Neural cell (in vitro differentiated cells): ENCODE data around the gene CACUL1. TPM values are rescaled to one million over a fixed set of nuclear protein-coding genes. Genes with fewer than 3 reads are reported as not detected.

ENCODE experiments used
- H2AFZ ChIP-seq: fragments of 200-600, 300-800 bp; sonication (generic), shearing (Covaris generic); 2 replicates; pipeline ENCODE4 v1.6.0; 2014; ENCODE audit warnings: low read depth, mild to moderate bottlenecking, antibody characterized with exemption, low read length, moderate library complexity
- H3F3A ChIP-seq: fragments of 200-600 bp; shearing (Covaris generic); 2 replicates; pipeline ENCODE4 v1.6.1; 2016; ENCODE audit warnings: mild to moderate bottlenecking, moderate library complexity, mixed read lengths, antibody characterized with exemption, low read length; ENCODE audit not compliant: insufficient read depth, poor library complexity, severe bottlenecking
- H3K27ac ChIP-seq: fragments of 200-600, 300-800 bp; sonication (generic), shearing (Covaris generic); 2 replicates; pipeline ENCODE4 v1.5.1; 2014; ENCODE audit warnings: mild to moderate bottlenecking, low read length, moderate library complexity
- H3K27me3 ChIP-seq: fragments of 300-800, 200-600 bp; sonication (generic), shearing (Covaris generic); 2 replicates; pipeline ENCODE4 v1.6.0; 2014; ENCODE audit warnings: mild to moderate bottlenecking, low read depth, low read length, moderate library complexity; ENCODE audit not compliant: insufficient read depth
- H3K36me3 ChIP-seq: fragments of 300-800, 200-600 bp; sonication (generic), shearing (Covaris generic); 2 replicates; pipeline ENCODE4 v1.5.1; 2014; ENCODE audit warnings: mild to moderate bottlenecking, antibody characterized with exemption, low read length, moderate library complexity; ENCODE audit not compliant: insufficient read depth
- H3K4me2 ChIP-seq: fragments of 300-800, 200-600 bp; sonication (generic), shearing (Covaris generic); 2 replicates; pipeline ENCODE4 v1.6.0; 2014; ENCODE audit warnings: mild to moderate bottlenecking, low read length
- H3K4me3 ChIP-seq: fragments of 300-800, 200-600 bp; sonication (generic), shearing (Covaris generic); 2 replicates; pipeline ENCODE4 v1.5.1; 2014; ENCODE audit warnings: mild to moderate bottlenecking, low read length, moderate library complexity
- H3K79me2 ChIP-seq: fragments of 200-600 bp; shearing (Covaris generic); replicated peaks from 2 replicates; pipeline ENCODE4 v1.6.0; 2014; ENCODE audit warnings: mild to moderate bottlenecking, low read length, moderate library complexity; ENCODE audit not compliant: insufficient read depth
- H3K9ac ChIP-seq: fragments of 300-800, 200-600 bp; sonication (generic), shearing (Covaris generic); 2 replicates; pipeline ENCODE4 v1.6.1; 2016; ENCODE audit warnings: mild to moderate bottlenecking, low read length, mixed read lengths
- H3K9me2 ChIP-seq: fragments of 200-600 bp; shearing (Covaris generic); 2 replicates; pipeline ENCODE4 v1.6.1; 2016; ENCODE audit warnings: mild to moderate bottlenecking, low read length, mixed read lengths; ENCODE audit not compliant: insufficient read depth
- H3K9me3 ChIP-seq: fragments of 200-600, 300-800 bp; sonication (generic), shearing (Covaris generic); 2 replicates; pipeline ENCODE4 v1.6.1; 2016; ENCODE audit warnings: mild to moderate bottlenecking, mixed run types, low read length, moderate library complexity, mixed read lengths
- H4K20me1 ChIP-seq: fragments of 200-600 bp; shearing (Covaris generic); 2 replicates; pipeline ENCODE4 v1.6.1; 2016; ENCODE audit warnings: mild to moderate bottlenecking, mixed run types; ENCODE audit not compliant: insufficient read depth
- CTCF ChIP-seq: fragments of 450-650 bp; IDR thresholded peaks from 2 replicates; pipeline ENCODE4 v1.5.1; 2014; ENCODE audit warnings: antibody characterized with exemption, mild to moderate bottlenecking, moderate library complexity; ENCODE audit not compliant: poor library complexity, severe bottlenecking
- EP300 ChIP-seq: fragments of 450-650 bp; conservative IDR thresholded peaks from 2 replicates; pipeline ENCODE4 v1.6.1; 2014; ENCODE audit warnings: antibody characterized with exemption, mild to moderate bottlenecking, moderate library complexity; ENCODE audit not compliant: poor library complexity, severe bottlenecking
- EZH2 ChIP-seq: fragments of 200-600, 300-800 bp; shearing (Covaris generic), sonication (generic); IDR thresholded peaks from 2 replicates; pipeline ENCODE4 v1.6.1; 2014; ENCODE audit warnings: antibody characterized with exemption, low read length, borderline replicate concordance, mild to moderate bottlenecking; ENCODE audit not compliant: insufficient read depth, poor library complexity, severe bottlenecking
- MXI1 ChIP-seq: fragments of 450-650 bp; conservative IDR thresholded peaks from 2 replicates; pipeline ENCODE4 v1.6.1; 2014; ENCODE audit warnings: antibody characterized with exemption, mild to moderate bottlenecking; ENCODE audit not compliant: poor library complexity, severe bottlenecking
- POLR2AphosphoS5 ChIP-seq: IDR thresholded peaks from 2 replicates; pipeline ENCODE4 v1.6.1; 2012
- RAD21 ChIP-seq: fragments of 450-650 bp; conservative IDR thresholded peaks from 2 replicates; pipeline ENCODE4 v1.6.1; 2014; ENCODE audit warnings: antibody characterized with exemption, mild to moderate bottlenecking, moderate library complexity
- REST ChIP-seq: IDR thresholded peaks from 2 replicates; pipeline ENCODE4 v1.6.1; 2012; ENCODE audit warnings: borderline replicate concordance
- SMC3 ChIP-seq: fragments of 450-650 bp; conservative IDR thresholded peaks from 2 replicates; pipeline ENCODE4 v1.6.1; 2014; ENCODE audit warnings: antibody characterized with exemption, mild to moderate bottlenecking, moderate library complexity; ENCODE audit not compliant: poor library complexity
- TAF1 ChIP-seq: IDR thresholded peaks from 2 replicates; pipeline ENCODE4 v1.6.1; 2012; ENCODE audit warnings: low read depth
- polyA plus RNA-seq: library from polyadenylated mRNA; depleted of rRNA; stranded (reverse); fragments of >200 nt; gene quantifications from 2 replicates; pipeline ENCODE4 v1.2.3, GENCODE V29; 2014

CACUL1 gene
- polyA plus RNA-seq, 1 donor from 2014 or later, result 12.8 TPM

GRCh38 chr10:118775478-118775877 lies 20.7 kb upstream of the CACUL1 start:
- Histone ChIP-seq H3K36me3 (no peaks in the 10 kb centered on the region), H2AFZ (no peak overlapping the region)

GRCh38 chr10:118773041-118773440 lies 18.3 kb upstream of the CACUL1 start:
- no peak overlapping the region for H3K9ac ChIP-seq
- no peaks in the 10 kb centered on the region for H3K79me2 ChIP-seq
- H3K9me3 ChIP-seq, result no peaks in the 10 kb centered on the region
- H3K9me2 ChIP-seq, result no peaks in the 10 kb centered on the region
- H3F3A ChIP-seq, result no peaks in the 10 kb centered on the region
- H3K27ac ChIP-seq, result no peak overlapping the region
- H4K20me1 ChIP-seq, result no peaks in the 10 kb centered on the region
- no peaks in the 10 kb centered on the region for H3K27me3 ChIP-seq
- no peak overlapping the region for H3K4me3 ChIP-seq
- H2AFZ ChIP-seq, result no peak overlapping the region
- no peaks in the 10 kb centered on the region for H3K36me3 ChIP-seq
- no peak overlapping the region for H3K4me2 ChIP-seq
- no peak for TF ChIP-seq TAF1
- TF ChIP-seq RAD21, result no peak
- no peak for TF ChIP-seq EP300
- TF ChIP-seq MXI1, result no peak
- no peak for TF ChIP-seq REST
- no peak for TF ChIP-seq POLR2AphosphoS5
- TF ChIP-seq CTCF, result no peak

More at GRCh38 chr10:118775478-118775877, 20.7 kb upstream of the CACUL1 start:
- Histone ChIP-seq H3K9me2 (no peaks in the 10 kb centered on the region), H3K9ac (no peak overlapping the region), H3K4me3 (no peak overlapping the region), H3K9me3 (no peaks in the 10 kb centered on the region), H3K4me2 (no peak overlapping the region), H4K20me1 (no peaks in the 10 kb centered on the region), H3F3A (no peaks in the 10 kb centered on the region), H3K79me2 (no peaks in the 10 kb centered on the region), H3K27ac (no peak overlapping the region), H3K27me3 (no peaks in the 10 kb centered on the region)
- TF ChIP-seq RAD21, result no peak
- no peak for TF ChIP-seq TAF1
- TF ChIP-seq EZH2, result no peak
- no peak for TF ChIP-seq REST
- no peak for TF ChIP-seq EP300
- no peak for TF ChIP-seq CTCF
- TF ChIP-seq POLR2AphosphoS5, result no peak
- TF ChIP-seq MXI1, result no peak
- no peak for TF ChIP-seq SMC3
